NB4 (cell line): ENCODE results near the gene STPG4.

Source experiments
- POLR2A ChIP-seq: IDR thresholded peaks from 2 replicates; pipeline ENCODE4 v1.6.1; 2011; ENCODE audit warnings: mild to moderate bottlenecking; ENCODE audit not compliant: insufficient read length; ENCODE audit errors: extremely low read depth
- TF ChIP-seq, protein P1 (sequence below): IDR thresholded peaks from one replicate; pipeline ENCODE4 v1.5.1; 2012; ENCODE audit warnings: low read depth, low read length
- TF ChIP-seq, protein P2 (sequence below): IDR thresholded peaks from 2 replicates; pipeline ENCODE4 v1.6.1; 2011; ENCODE audit warnings: low read depth, low read length

DNA sequence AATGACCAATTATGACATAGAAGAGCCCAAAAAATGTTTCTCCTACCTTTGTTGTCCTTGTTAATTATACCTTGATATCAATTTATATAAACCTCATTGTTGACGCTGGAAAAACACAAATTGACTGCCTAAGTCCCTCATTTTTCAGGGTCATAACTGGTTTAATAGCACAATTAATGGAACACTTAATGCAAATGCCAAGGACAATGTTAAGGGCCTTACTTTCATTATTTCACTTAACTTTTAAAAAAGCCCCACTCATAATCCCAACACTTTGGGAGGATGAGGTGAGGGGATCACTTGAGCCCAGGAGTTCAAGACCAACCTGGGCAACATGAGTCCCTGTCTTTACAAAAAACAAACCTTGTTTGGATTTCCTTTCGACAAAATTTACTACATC, 3.5 kb upstream of the STPG4 start:
- TF ChIP-seq, protein P1, sequence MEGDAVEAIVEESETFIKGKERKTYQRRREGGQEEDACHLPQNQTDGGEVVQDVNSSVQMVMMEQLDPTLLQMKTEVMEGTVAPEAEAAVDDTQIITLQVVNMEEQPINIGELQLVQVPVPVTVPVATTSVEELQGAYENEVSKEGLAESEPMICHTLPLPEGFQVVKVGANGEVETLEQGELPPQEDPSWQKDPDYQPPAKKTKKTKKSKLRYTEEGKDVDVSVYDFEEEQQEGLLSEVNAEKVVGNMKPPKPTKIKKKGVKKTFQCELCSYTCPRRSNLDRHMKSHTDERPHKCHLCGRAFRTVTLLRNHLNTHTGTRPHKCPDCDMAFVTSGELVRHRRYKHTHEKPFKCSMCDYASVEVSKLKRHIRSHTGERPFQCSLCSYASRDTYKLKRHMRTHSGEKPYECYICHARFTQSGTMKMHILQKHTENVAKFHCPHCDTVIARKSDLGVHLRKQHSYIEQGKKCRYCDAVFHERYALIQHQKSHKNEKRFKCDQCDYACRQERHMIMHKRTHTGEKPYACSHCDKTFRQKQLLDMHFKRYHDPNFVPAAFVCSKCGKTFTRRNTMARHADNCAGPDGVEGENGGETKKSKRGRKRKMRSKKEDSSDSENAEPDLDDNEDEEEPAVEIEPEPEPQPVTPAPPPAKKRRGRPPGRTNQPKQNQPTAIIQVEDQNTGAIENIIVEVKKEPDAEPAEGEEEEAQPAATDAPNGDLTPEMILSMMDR: no peak
- TF ChIP-seq POLR2A: no peak
- TF ChIP-seq, protein P2, sequence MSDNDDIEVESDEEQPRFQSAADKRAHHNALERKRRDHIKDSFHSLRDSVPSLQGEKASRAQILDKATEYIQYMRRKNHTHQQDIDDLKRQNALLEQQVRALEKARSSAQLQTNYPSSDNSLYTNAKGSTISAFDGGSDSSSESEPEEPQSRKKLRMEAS: no peak
